T-helper 2 cell treated with Interferon-gamma antibody and Interleukin-4, amounts not matched to agents 100 ng/mL and 5 ng/mL, for 36 hours (primary cell): Measurements from ENCODE around the gene PREX1. TPM values are rescaled to one million over a fixed set of nuclear protein-coding genes. Genes with fewer than 3 reads are reported as not detected.

Experiments used
- intact Hi-C: fragments of 100-400 bp; cut with micrococcal nuclease; formaldehyde crosslinking; loops from one replicate; pipeline ENCODE4 v1.15.1; 2023
- total RNA-seq: library from RNA; stranded (reverse); gene quantifications from 2 replicates; pipeline ENCODE4 v1.2.3, GENCODE V29; 2022

Gene PREX1
- total RNA-seq, 1 donor from 2014 or later = 53.0 TPM

DNA sequence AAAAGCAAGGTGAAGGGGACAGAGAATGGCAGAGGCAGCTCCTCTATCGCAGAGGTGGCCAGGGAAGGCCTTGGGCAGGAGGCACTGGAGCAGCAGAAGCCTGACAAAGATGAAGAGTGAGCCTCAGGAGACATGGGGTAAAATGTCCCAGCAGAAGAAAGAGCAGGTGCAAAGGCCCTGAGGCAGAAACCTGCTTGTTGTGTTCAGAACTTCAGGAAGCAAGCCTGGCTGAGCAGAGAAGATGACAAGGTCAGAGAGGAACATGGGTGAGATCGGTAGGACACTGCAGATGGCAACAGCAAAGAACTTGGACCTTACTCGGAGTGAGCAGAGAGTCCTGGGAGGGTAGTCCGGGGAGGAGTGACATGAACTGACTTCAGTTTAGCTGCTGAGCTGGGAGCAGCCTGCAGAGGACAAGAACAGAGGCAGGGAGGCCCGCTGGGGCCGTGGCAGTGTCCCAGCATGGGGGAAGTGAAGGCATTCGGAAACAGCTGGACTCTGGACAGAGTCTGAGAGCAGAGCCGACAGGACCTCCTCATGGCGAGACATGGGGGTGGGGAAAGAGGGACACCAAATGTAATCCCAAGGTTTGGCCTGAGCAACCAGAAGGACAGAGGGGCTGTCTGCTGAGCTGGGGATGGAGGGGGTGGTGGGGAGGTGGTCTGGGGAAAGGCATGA is 106.3 kb downstream of the PREX1 start:
- intact Hi-C loops = no loop called here

DNA sequence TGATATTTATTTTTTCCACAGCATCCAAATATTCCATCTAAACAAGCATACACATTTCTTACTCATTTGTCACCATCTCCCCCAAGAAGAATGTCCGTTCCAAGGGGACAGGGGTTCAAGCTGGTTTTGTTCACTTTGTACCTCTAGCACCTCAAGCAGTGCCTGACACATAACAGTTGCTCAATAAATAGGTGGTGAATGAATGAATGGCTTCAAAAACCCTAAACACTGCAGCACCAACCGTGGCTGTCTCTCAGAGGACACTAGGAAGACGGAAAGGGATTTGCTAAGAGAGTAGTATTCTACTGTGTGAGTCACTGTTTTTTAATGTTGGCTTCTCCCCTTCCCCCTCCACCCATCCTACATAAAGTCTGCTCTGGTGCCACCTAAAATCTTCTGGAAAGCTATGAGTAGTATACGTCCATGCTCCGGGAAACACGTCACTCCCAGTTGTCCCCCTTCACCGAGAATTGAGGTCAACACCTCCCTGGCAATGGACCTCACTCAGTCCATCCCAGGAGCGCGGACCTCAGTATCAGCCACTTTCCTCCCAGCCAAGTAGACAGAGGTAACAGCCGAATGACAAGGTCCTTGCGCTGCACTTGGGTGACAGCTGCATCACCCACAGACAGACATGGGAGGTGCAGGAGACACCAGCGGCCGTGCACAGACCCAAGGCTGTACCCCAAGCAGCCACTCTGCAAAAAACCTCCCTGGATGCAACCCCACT is 107.4 kb downstream of the PREX1 start:
- intact Hi-C loops = no loop called here

DNA sequence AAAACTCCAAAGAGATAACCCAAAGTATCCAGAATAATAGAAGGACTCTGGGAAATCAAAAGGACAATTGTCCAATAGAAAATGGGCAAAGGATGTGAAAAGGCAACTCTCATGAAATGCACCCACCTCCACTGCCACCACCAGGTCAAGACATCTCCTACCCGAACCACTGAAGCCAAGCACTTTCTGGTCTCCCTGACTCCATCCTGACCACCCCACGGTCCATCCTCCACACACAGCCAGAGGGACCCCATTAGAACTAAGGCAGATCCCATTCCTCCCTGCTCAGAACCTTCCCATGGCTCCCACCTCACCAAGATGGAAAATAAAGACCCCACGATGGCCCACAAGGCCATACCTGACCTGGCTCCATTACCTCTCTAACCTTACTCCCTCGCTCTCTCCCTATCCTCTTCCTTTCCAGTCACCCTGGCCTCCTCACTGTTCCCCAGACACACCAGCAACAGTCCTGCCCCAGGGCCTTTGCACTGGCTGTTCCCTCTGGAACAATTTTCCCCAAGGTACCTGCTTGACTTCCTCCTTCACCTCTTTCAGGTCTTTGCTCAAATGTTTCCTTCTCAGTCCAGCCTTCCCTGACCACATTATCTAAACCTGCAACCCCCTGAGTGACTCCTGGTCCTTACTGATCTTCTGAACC is 108.1 kb downstream of the PREX1 start:
- intact Hi-C loops = loop anchor here (2.0 to 5.0 kb wide), 2 partner anchors 19 to 108 kb away; partner anchors contain the start of gene PREX1

DNA sequence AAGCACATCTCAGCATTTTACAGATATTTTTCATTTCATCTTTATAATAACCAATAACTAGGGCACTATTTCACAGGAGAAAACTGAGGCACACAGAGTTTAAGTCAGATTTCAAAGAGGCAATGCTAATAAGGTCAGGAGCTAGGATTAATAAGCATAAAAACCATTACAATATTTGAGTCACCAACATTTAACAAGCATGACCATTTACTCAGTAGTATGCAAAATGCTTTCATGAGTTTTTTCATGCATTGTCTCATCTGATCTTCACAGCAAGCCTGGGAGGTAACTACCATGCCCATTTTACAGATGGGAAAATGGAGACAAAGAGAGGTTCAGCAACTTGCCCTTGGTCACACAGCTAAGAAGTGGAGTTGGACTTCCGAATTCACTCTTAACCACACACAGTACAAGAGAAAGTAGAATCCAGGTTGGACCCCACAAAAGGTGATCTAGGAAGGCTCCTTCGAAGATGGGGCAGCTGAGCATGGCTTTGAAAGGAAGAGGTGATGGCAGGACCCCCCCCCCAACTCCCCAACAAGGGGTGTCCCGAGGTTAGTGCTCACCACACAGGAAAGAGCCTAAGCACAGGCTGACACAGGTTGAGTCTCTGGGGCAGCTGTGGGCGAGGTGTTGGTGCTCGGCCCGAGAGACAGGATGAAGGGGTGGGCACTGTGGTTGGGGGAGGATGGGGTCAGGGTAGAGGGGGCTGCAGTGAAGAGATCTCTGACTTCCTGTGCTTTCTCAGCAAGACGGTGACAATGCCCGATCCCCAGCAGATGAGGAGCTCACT is 108.8 kb downstream of the PREX1 start:
- intact Hi-C loops = loop anchor here (2.0 to 5.0 kb wide), 2 partner anchors 20 to 108 kb away; partner anchors contain the start of gene PREX1

DNA sequence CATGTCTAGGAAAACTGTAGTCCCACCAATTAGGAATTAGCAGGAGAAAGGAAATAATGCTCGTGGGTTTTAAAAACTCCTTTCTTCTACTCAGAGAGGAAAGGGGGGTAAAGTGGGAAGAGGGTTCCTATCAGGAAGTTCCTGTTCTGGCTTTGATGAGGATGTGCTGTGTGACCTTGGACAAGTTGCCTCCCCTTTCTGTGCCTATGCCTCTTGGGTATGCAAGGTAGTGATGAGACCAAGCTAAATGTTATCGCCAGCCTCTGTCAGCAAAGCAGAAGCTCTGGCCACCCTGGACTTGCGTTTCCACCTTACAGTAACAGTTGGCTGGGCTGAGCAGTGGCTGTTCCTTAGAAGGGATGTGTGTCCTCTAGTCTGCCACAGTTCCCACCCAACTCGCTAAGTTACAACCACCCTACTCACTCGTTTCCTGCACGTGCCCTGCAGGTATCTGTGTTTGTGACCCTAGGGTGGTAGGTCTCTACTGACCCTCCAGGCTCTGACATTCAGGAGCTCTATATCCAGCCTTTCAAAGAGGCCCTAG is 110.0 kb downstream of the PREX1 start:
- intact Hi-C loops = loop anchor here (2.0 to 5.0 kb wide), 3 partner anchors 21 to 110 kb away; partner anchors contain the start of gene PREX1

DNA sequence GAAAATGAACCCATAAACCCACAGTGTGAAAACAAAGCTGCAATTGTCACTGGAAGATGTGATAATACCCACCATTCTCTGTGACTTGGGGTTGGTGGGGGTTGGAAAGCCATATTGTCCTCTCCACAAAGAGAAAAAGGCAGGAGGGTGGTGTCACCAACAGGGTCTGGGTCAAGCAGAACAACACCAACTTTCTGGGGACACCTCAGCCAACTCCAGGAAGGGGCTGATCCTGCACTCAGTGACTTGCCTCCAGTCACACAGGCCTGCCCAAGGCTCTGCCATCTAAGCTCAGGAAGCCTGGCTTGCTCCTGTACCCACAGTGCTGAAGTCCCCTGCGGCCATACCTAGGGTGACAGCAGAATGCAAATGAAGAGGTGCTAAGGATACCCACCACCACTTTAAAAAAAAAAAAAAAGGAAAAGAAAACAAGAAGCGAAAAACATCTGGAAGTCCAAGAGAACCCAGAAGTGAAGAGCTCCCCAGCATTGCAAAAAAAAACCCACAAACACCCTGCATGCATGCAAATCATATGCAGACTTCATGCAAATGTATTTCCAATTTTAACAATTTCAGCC is 110.6 kb downstream of the PREX1 start:
- intact Hi-C loops = loop anchor here (2.0 to 5.0 kb wide), 2 partner anchors 44 to 110 kb away; partner anchors contain the start of gene PREX1

GRCh38 chr20:48716541-48716940 is 111.3 kb downstream of the PREX1 start:
- intact Hi-C loops = loop anchor here (2.0 to 5.0 kb wide), 2 partner anchors 44 to 111 kb away; partner anchors contain the start of gene PREX1

DNA sequence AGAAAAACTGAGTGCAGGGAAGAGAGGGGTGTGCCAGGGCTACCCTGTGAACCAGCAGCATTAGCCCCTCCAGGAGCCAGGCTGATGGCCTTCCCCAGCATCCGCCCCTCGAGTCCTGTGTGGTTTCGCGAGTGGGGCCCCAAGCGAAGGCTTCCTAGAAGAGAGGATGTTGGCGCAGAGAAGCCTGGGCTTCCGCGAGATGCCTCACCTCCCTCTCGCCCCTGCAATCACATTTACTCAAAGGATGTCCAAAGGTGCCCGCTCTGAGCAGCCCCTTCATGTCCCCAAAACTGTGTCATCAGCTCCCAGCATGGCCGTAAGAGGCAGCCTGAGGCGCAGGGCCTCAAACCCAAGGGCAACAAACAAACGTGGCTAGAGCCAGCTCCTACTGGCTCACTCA is 111.7 kb downstream of the PREX1 start:
- intact Hi-C loops = loop anchor here (2.0 to 5.0 kb wide), 2 partner anchors 45 to 111 kb away; partner anchors contain the start of gene PREX1

DNA sequence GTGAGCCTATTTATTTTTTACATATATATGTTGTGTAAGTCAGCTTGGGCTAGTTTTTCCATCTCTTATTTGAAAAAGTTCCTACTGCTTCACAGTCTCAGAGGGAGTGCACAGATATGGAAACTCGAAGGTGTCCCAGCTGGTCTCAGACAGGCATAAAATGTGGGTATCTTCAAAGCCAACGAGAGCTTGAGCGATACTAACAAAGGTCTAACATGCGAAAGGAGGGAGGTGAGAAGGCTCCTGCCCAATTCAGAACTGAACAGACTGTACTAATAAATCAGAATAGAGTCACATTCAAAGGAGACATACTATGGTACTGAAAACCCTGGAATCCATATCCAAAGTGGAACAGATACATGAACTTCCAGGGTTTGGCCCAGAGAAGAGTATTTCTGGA is 113.0 kb downstream of the PREX1 start:
- intact Hi-C loops = loop anchor here (5.0 kb wide), 1 partner anchor 113 kb away; the partner anchor contains the start of gene PREX1

DNA sequence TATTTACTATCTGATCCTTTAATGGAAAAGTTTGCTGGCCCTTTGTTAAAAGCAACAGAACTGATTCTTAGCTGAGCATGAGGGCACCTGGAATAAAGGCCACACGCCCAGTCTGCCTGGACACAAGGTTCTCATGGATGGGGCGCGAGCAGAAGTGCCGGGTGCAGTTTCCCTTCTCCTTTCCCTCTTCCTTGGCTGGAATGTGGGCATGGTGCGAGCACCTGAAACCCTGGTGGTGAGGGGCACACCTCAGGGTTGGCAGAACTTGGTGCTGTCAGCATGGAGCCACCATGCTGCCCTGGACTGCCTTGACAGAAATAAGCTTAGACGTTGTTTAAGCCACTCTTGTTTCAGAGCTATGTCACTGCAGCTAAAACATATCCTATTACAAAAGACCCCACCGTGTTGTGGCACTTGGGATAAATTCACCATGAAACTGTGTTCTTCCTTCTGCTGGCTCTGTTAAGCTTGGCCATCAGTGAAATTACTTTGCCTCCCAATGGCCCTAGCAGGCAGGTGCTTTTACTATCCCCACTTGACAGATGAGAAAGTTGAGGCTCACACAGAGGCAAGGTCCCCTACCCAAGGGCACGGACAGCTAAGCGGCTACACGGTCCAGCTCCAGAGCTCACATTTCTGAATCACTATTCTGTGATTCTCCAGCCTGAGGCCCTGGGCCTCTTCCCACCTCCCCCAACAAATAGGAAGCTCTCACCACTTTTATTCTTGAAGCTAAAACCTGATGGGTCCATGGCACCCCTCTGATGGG is 115.9 kb downstream of the PREX1 start:
- intact Hi-C loops = no loop called here

- intact Hi-C loops = no loop called here
These were observed 116.8 kb downstream of the PREX1 start for GRCh38 chr20:48711044-48711428.

- intact Hi-C loops = no loop called here
These were observed 117.3 kb downstream of the PREX1 start for GRCh38 chr20:48710341-48711043.

DNA sequence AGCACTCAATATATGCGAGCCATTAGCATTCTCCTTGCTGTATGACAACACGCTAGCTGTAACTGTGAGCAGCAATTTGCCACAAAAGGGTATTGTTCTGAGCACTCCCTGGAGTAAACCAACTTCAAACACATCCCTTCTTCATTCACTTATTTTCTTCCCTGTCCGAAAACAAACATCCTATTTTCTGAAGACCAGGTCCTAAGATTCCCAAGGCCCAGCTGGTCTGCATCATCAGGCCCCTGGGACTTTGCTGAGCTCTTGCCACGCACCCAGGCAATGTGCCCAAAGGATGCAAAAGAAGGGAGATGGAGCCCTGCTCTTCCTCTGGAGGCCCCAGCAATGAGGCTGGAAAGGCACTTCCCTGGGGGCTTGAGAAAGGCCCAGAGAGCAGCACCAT is 118.1 kb downstream of the PREX1 start:
- intact Hi-C loops = no loop called here

GRCh38 chr20:48709058-48709691 is 118.6 kb downstream of the PREX1 start:
- intact Hi-C loops = no loop called here

DNA sequence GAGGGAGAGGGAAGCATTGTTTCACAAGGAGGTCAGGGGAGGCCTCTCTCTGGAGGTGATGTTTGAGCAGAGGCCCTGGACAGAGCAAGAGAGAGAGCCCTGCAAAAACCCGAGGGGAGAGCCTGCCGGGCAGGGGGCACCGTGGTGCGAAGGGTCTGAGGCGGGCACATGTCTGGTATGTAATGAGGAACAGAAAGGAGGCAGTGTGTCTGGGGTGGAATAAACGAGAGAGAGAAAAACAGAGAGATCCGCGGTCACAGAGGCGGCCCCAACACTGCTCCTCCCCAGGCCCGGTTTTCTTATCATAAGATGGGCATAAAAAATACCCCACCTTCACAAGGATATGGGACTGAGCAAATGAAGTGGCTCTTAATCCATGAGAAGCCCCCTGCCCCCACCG is 119.2 kb downstream of the PREX1 start:
- intact Hi-C loops = no loop called here

DNA sequence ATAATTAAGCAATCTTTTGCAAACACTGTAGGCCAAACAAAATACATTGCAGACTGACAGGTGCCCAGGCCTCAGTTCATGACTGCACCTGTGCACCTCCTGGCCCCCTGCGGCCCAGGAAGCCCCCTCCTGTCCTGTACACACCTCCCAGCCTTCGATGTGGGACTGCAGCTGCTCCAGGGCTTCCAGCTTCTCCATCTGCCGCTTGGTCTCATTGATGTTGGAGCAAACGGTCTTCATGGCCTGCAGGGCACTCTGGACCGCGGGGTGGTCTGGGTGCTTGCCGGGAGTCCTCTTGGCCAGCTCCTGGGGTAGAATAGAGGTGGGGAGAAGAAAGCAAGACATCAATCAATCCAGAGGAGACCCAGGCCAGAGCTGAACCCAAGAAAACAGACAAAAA is 119.7 kb downstream of the PREX1 start:
- intact Hi-C loops = no loop called here

DNA sequence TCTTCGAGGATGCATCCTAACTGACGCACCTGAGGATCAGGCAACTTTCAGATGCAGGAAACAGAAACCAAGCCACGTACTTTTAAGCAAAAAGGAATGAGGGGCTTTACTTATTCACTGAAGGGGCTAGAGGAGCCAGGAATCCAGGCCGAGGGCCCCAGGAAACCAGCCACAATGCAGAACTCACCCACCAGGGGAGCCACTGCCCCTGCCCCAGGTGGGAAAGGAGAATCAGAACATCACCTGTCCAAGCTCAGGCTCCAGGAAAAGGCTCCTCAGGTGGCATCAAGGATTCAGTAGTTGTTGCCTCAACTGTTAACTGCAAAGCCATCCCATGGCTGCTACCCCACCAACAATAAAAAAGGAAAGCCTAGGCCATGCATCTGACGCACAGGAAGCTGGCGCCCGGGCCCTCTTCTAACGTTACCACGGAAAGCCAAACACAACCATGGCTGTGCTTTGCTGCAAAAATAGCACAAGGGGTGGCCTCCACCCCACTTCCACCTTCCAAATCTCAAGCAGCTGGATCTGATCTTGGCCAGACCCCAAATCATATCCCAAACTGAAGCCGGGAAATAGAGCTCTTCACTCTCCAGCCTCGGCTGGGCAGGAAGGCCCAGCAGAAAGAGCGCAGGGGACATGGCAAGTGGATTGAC is 121.0 kb downstream of the PREX1 start:
- intact Hi-C loops = no loop called here

DNA sequence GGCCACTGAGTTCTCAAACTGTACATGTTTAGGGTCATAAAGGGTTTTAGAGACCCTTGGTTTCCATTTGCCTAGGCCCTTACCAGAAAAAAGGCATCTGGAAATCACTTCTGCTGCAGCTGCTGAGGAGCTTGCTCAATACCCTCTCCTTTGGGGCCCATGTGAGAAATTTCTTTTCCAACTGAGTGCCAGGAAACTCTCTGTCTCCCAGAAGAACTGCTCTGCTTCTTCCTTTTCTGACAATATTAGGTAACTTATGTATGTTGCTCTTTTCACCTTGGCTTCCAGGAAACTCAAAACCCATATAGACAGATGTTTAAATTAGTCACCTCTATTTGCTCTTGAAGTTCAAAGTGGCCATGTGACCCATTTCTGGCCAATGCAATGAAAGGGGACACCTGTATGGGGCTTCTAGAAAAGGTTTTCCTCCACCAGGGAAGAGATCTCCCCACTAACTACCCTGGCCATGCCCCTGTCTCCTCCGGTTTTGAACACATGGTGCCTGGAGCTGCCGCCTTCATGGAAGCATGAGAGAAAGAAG is 121.6 kb downstream of the PREX1 start:
- intact Hi-C loops = no loop called here
